HG03354 (cell line): ENCODE results near the gene MAPK13.
"Not testable (repeated sequence)": the region's sequence is repeated elsewhere in the genome, so short reads cannot be mapped to it uniquely, and the experiment has no call there.

Experiments
- ATAC-seq: cut with Tn5 transposase; IDR thresholded peaks from one replicate; pipeline ENCODE4 v1.9.1; 2021; ENCODE audit warnings: mild to moderate bottlenecking; ENCODE audit not compliant: unreplicated experiment, poor library complexity, severe bottlenecking

The MAPK13 gene

DNA sequence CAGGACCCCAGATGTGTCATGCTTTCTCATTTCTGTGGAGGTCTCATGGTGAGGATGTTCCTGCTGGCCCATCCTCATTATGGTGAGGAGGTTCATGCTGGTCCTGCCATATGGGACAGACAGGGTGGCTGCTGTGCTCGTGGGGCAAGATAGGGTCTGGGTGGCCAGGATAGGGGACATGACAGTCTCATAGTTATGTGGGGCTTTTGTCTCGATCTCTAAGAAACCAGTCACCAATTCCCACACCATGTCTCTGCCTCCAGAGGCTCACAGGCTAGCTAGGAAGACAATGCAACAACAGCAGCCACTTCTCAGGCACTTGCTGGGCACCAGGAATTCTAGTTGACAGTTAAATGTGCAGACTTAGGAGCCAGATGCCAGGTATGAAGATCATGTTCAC lies 4.2 kb upstream of the MAPK13 start:
- ATAC-seq: no peak

DNA sequence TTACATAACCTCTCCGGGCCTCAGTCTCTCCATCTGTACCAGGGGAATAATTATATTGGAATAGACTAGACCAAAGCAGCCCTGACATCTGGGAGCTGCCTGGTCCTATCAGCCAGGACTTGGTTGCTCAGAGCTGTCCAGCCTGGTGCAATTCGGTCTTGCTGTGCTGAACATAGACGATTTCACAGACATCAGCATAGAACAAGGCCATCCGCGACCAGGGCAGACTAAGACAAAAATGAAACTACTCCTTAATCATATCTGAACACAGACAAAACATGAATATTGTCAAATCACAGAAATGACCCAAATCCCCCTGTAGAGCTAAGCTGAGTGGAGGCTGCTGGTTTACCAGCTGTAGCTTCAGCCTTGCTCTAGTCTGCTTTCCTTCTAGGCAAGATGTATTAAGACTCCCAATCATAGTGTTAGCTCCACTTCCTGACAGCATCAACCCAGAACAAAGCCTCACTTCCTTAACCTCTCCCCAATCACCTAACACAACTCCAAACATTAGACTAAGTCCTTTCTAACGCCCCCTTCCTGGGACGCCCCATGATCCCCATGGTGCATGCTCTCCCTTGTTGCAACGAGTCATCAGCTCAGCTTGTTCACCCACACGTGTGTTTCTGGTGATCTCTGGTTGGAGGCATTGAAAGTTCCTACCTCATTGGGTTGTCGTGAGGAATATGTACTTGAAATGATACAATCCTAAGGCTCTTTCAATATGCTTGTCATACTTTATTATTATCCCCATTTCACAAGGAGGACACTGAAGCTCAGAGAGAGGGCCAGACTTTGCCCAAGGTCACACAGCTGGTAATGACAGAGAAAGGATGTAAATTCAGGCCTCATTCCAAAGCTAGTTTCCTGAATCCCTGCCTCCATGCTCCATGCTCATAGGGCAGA lies 3.5 kb upstream of the MAPK13 start:
- ATAC-seq: no peak

DNA sequence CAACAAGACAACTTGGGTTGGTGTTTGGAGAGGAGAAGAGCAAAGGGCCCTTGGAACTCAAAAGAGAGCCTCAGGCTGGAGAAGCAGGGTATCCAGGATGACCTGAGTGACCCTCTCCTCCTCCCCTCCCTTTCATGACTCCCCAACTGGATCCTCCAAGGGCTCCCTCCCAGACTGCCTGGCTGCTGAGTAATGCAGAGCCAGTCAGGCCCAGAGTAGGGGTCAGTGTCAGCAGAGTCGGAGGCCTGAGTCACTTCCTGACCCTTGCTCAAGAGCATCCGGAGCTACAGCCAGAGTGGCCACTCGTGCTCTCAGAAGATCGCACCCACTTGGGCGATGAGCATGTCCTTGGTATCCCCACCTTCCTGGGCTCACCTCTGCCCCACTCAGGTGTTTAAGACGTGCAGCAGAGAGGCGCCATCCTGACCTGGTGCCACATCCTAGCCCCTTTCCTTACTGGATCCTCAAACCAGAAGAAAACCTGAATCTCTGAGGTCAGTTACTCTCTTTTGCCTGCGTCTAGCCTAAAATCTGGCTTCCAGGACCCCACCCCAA lies 2.8 kb upstream of the MAPK13 start:
- no peak for ATAC-seq

DNA sequence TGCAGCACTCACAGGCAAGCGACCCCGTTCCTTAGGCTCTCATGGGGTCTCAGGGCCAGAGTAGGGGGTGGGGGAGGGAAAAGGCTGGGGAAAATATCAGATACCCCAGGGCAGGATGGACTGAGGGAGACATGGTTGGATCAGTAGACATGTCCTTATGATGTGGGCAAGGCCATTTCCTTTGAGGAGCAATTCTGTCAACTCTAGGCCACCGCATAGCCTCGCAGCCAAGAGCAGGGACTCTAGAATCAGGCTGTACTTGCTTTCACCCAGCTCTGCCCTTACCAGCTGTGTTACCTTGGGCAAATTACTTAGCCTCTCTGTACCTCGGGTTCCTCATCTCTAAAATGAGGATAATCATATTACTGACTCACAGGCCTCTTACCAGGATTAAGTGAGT lies 2.2 kb upstream of the MAPK13 start:
- ATAC-seq: no peak

DNA sequence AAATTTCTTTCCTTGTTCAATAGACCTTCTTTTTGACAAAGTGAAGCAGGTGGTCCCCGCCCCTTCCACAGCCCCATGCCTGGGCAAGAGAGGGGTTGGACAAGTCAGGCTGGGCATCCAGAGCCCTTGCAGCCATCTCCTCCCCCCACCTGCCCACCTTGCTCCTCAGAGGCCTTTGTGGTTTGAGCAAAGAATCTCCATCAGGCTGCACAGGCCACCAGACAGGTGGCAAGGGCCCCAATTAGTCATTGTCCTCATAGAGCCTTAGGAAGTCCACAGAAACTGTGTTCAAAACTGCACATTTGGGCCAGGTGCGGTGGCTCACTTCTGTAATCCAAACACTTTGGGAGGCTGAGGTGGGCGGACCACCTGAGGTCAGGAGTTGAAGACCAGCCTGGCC lies 1.5 kb upstream of the MAPK13 start:
- no peak for ATAC-seq

DNA sequence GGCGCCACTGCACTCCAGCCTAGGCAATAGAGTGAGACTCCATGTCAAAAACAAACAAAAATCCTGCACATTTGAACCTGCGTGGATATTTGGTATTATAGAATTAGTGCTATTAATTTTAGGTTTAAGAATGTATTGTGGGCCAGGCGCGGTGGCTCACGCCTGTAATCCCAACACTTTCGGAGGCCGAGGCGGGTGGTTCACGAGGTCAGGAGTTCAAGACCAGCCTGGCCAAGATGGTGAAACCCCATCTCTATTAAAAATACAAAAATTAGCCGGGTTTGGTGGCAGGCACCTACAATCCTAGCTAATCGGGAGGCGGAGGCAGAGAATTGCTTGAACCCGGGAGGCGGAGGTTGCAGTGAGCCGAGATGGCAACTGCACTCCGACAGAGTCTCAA lies 979 bp upstream of the MAPK13 start:
- ATAC-seq: not testable (repeated sequence)

DNA sequence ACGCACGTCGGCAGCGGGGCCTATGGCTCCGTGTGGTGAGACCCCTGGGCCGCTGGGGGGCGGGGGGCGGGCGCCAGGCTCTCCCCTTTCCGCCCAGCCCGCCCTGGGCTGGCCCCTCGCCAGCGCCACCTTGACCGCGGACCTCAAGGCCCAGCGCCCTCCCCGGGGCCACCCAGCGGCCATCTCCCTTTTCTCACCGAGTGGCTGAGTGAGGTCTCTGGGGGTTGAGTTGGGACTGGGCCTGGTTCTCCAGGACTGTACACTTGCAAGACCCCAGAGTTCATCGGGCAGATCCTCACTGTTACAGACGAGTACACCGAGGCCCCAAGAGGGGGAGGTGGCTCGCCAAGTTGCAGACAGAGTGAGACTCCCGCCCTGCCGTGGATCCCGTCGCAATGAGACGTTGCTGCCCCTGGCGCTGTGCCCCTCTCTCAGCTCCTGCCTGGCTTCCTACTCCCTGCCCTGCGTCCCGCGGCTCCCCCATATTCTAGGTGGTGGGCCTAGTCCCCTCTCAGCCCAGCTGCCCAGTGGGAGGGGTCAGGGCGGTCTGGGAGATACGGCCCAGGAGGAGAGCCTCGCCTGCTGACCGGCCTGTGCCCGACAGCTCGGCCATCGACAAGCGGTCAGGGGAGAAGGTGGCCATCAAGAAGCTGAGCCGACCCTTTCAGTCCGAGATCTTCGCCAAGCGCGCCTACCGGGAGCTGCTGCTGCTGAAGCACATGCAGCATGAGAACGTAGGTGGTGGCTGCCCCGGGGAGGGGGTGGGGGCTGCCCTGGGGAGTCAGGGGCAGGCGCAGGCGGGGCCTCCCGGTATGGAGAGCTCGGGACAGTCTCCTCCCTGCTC lies 576 bp downstream of the MAPK13 start:
- no peak for ATAC-seq

DNA sequence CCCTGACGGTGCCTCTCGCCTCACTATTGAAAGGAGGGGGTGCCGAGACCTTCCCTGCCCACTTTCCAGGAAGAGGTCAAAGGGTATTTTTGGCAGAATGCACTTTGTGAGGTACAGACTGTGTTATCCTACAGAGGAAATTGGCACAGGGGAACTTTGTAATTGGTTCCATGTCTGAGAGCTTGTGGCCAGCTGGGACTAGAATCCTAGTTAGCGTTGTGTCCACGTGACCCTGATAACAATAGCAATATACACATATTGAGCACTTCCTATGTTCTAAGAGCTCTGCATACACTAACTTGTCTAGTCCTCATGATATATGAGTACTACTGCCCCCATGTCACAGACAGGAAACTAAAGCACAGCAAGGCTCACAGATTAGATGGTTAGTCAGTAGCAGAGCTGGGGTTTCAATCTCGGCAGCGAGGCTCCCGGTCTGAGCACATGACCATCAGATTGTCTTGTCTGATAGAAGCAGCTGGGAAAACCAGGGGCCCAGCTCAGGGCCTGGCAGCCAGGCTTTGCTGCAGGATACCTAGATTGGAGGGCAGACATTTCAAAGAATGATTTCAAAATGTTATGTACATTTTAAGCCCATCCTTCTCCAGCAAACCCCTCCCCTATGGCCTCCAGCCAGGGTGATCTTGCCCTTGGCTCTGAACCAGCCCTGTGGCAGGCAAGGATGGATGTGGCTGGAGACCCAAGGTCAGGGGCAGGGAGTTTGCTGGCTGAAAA lies 1.4 kb downstream of the MAPK13 start:
- peak; percentile 91 for ATAC-seq

DNA sequence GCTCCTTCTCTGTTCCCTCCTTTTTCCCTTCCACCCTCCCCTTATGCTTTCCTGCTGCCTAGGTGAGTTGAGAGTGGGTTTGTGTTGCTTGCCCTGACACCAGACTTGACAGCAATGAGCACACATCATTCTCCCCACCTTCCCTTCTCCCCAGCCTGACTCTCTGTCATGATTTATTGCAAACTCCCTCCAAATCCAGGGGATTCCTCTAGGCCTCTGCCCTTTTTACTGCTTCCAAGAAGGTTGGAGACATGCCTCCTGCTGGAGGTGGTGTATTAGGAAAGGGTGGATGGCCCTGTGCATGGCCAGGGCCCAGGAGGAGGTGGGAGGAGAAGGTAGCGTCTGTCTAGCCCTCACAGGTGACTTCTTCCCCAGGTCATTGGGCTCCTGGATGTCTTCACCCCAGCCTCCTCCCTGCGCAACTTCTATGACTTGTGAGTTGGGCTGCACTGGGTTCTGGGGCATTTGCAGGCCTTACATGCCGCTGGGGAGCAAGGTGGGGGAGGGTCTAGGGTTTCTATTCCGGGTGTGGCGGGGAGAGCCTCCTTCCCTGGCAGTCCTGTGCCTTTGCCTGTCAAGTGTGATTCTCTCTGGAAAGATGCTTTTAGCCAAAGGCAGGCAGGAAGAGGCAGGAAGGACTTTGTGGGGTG lies 2.1 kb downstream of the MAPK13 start:
- no peak for ATAC-seq

DNA sequence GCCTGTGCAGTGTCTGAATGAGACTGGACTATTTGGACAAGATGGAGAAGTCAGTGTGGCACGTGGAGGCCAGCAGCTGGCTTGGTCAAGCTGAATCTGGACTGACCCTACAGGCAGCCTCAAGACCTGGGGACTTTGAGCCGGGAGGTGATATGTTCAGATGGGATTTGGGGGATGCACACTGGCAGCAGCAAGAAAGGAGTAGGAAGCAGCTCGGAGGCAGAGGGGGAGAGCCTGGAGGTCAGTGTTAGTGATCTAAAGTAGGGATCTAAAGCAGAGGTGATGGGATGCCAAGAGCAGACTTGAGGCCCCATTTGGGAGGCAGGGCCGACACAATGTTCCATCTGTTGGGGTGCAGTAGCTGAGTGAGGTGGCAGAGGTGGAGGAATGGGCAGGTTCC lies 2.8 kb downstream of the MAPK13 start:
- ATAC-seq: no peak

DNA sequence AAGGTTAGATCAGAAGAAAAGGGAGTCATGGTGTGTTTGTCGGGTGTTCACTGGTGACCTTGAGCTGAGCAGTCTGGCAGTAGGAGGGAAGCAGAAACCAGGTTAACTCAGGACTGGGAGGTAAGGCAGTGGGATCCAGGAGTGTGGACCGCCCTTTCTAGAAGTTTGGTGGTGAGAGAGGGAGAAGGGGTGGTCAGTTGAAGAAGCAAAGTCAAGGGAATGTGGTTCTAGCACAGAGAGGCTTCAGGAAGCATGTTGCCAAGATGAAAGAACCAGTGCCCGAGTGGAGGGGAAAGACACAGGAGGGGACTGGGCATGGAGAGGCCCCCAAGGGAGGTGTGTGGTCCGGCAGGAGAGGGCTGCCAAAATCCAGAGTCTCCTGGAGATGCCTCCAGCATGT lies 3.6 kb downstream of the MAPK13 start:
- ATAC-seq: no peak

DNA sequence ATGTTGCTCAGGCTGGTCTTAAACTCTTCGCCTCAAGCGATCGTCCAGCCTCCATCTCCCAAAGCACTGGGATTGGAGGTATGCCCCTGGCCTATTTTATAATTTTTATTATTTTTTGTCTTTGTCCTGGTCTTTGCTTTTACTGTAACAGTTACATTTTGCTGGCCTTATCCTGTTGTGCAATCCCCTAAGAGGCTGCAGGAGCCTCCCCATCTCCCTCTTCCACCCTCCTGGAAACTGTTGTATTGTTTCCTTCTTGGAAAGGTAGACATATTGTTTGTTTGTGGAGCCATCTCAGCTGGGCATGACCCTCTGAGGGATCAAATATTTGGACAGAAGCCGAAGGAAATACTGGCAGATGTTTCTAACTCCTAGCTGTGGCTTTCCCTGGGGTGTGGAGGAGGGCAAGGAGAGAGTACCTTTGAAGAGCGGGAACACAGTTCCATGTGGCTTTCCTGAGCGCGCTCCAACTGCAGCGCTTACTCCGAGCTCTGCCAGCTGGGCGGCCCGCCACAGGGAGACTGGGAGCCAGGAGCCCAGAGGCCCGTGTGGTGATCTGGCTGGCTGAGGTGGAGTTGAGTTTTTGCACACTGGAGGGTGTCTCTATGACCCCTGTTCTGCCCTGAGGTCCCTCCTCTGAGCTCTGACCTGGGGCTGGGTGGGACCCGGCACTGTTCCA lies 4.9 kb downstream of the MAPK13 start:
- ATAC-seq: no peak

DNA sequence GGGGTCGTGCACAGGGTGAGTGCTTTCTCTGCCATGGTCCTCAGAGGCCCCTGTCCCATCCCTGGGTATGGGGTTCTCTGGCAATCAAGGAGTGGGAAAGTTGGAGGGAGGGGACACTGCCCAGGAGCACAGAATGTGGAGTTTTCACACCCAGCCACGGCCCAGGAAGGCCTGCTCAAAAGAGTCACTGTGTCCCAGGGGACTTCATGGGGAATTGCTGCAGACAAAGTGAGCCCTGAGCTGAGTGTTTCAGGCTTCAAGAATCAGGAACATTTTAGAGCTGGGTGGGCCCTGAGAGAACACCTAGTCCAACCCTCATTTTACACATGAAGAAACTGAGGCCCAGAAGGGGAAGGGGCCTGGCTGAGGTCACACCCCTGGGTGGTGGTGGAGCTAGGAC lies 5.7 kb downstream of the MAPK13 start:
- ATAC-seq: no peak

DNA sequence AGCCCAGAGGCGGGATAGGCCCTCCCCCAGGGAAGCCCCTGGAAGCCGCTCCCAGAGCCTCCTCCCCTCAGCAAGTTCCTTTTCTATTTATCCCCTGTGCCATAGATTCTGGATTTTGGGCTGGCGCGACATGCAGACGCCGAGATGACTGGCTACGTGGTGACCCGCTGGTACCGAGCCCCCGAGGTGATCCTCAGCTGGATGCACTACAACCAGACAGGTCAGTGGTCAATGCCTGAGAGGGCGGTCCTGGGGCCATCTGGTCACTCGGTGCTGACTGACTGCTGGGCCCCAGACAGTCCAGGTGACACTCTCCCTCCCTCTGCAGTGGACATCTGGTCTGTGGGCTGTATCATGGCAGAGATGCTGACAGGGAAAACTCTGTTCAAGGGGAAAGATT lies 6.2 kb downstream of the MAPK13 start:
- ATAC-seq: no peak

DNA sequence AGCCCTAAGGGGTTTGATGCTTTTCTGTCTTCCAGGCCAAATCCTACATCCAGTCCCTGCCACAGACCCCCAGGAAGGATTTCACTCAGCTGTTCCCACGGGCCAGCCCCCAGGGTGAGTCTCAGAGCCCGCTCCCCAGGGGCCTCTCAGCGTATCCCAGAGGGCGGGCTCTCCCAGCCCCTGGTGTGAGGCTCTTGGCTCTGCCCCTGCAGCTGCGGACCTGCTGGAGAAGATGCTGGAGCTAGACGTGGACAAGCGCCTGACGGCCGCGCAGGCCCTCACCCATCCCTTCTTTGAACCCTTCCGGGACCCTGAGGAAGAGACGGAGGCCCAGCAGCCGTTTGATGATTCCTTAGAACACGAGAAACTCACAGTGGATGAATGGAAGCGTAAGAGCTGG lies 8.4 kb downstream of the MAPK13 start:
- ATAC-seq: no peak

DNA sequence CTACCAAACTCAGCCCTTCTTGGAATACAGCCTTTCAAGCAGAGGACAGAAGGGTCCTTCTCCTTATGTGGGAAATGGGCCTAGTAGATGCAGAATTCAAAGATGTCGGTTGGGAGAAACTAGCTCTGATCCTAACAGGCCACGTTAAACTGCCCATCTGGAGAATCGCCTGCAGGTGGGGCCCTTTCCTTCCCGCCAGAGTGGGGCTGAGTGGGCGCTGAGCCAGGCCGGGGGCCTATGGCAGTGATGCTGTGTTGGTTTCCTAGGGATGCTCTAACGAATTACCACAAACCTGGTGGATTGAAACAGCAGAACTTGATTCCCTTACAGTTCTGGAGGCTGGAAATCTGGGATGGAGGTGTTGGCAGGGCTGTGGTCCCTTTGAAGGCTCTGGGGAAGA lies 9.1 kb downstream of the MAPK13 start:
- no peak for ATAC-seq

DNA sequence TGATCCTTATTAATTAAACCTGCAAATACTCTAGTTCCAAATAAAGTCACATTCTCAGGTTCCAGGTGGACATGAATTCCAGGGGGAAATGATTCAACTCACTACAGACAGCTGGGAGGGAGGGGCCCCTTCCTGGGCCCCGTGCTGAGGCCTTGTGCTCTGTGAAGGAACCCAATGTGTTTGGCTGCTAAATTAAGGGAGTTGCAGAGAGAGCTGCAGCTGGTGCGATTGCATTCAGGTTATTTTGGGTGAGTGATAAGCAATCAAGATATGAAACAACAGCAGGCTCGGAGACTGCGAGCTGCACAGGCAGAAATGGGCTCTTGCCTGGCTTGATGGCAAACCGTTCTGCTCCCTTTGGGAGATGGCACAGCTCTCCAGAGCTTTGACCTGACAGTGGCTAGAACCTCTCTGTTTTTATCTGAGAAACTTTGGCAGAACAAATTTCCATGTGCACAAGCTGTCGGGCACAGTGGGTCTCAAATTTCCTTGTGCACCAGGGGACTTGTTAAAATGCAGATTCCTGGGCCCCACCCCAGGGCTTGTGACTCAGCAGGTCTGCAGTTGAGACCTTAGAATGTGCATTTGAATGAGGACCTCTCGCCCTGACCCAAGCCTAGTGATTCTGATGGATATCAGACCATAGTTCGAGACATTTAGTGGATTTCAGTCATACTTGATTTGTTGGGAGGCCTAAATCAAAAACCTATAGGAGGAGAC lies 9.8 kb downstream of the MAPK13 start:
- ATAC-seq: no peak

DNA sequence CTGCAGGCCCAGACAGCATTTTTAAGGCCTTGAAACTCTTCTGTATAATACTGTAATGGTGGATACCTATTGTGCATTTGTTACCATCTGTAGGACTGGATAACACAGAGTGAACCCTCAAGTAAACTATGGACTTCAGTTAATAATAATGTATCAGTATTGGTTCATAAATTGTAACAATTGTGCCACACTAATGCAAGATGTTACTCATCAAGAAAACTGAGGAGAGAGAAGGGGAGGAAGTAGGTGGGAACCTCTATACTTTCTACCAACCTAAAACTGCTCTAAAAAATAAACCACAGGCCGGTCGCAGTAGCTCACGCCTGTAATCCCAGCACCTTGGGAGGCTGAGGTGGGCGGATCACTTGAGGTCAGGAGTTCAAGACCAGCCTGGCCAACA lies 10.8 kb downstream of the MAPK13 start:
- ATAC-seq: no peak
